ENCODE data around the gene RPLP1.

DNA sequence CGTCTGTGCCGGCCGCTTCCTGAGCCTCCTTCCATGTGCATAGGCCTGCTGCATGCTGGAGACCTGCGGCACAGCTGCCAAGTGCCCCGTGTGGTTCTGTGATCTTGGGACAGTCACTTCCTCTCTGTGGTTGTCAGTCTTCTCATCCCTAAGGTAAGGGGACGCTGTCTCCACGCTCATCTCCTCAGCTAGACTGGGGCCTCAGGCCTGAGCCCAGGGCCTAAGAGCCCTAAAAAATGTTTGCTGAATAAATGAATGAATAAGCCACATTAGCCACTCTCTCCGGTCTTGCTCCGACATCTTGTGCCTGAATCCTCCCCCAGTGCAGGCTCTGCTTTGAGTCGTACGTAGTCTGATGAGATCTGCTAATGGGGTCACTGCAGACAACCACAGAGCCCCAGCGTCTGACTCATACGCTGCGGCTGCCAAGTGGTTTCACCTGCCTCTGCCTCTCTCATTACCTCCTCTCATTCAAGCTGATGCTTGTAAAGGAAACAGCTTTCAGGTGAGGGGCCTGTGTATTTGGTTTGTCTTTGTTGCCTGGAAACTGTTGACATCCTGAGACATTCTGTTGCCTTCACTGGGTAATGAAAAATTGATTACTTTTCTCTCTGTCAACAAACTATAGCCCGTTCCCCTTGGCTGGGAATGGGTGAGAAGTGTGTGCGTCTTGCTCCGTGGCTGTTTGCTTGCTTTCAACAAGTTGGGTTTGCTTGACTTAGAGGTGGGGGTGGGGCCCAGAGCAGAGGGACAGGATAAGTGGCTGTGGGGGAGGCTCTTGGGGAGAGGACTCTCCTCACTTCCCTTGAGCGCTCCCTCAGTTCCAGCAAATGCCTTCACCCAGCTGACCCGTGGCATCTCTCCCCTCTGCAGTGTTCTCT, 15.9 kb downstream of the RPLP1 start:
- no peak for TF ChIP-seq POLR2A (IDR thresholded peaks at IDR 0.05)
- TF ChIP-seq, protein P1, sequence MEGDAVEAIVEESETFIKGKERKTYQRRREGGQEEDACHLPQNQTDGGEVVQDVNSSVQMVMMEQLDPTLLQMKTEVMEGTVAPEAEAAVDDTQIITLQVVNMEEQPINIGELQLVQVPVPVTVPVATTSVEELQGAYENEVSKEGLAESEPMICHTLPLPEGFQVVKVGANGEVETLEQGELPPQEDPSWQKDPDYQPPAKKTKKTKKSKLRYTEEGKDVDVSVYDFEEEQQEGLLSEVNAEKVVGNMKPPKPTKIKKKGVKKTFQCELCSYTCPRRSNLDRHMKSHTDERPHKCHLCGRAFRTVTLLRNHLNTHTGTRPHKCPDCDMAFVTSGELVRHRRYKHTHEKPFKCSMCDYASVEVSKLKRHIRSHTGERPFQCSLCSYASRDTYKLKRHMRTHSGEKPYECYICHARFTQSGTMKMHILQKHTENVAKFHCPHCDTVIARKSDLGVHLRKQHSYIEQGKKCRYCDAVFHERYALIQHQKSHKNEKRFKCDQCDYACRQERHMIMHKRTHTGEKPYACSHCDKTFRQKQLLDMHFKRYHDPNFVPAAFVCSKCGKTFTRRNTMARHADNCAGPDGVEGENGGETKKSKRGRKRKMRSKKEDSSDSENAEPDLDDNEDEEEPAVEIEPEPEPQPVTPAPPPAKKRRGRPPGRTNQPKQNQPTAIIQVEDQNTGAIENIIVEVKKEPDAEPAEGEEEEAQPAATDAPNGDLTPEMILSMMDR (IDR thresholded peaks at IDR 0.05): no peak

Data from ovary (tissue), 3 donors.